DOHH2 (cell line): Measurements from ENCODE around the gene OOSP4B.
"Not testable (repeated sequence)": the region's sequence is repeated elsewhere in the genome, so short reads cannot be mapped to it uniquely, and the experiment has no call there.

Source experiments
- H3F3A ChIP-seq: fragments of 200-600 bp; sonication (generic), shearing (Covaris generic); 2 replicates; pipeline ENCODE4 v1.6.0; 2016; ENCODE audit warnings: antibody characterized with exemption, mild to moderate bottlenecking; ENCODE audit not compliant: control insufficient read depth, insufficient read depth
- H3K27ac ChIP-seq: fragments of 200-600 bp; sonication (generic); 2 replicates; pipeline ENCODE4 v1.5.1; 2014; ENCODE audit warnings: low read depth, mild to moderate bottlenecking, low read length, moderate library complexity
- H3K27me3 ChIP-seq: fragments of 200-600 bp; sonication (generic); 2 replicates; pipeline ENCODE4 v1.6.1; 2014; ENCODE audit warnings: mild to moderate bottlenecking, low read length, mixed read lengths; ENCODE audit not compliant: control insufficient read depth
- H3K36me3 ChIP-seq: fragments of 200-600 bp; sonication (generic); 2 replicates; pipeline ENCODE4 v1.6.1; 2014; ENCODE audit warnings: mild to moderate bottlenecking, low read length, moderate library complexity, mixed read lengths; ENCODE audit not compliant: control insufficient read depth
- H3K4me1 ChIP-seq: fragments of 200-600 bp; sonication (generic); 2 replicates; pipeline ENCODE4 v1.6.1; 2014; ENCODE audit warnings: mild to moderate bottlenecking, low read length, mixed read lengths; ENCODE audit not compliant: control insufficient read depth
- H3K4me2 ChIP-seq: fragments of 200-600 bp; sonication (generic); 2 replicates; pipeline ENCODE4 v1.6.0; 2014; ENCODE audit warnings: mild to moderate bottlenecking, low read length, moderate library complexity
- H3K4me3 ChIP-seq: fragments of 200-600 bp; sonication (generic); 2 replicates; pipeline ENCODE4 v1.5.1; 2014; ENCODE audit warnings: mild to moderate bottlenecking, low read length, mixed read lengths
- H3K79me2 ChIP-seq: fragments of 200-600 bp; sonication (generic); 2 replicates; pipeline ENCODE4 v1.6.1; 2014; ENCODE audit warnings: mild to moderate bottlenecking, low read length, mixed read lengths; ENCODE audit not compliant: control insufficient read depth
- H3K9me2 ChIP-seq: fragments of 200-600 bp; sonication (generic); replicated peaks from 2 replicates; pipeline ENCODE4 v1.6.1; 2014; ENCODE audit warnings: mild to moderate bottlenecking, low read length, mixed read lengths; ENCODE audit not compliant: control insufficient read depth
- H3K9me3 ChIP-seq: fragments of 200-600 bp; sonication (generic); 2 replicates; pipeline ENCODE4 v1.6.1; 2014; ENCODE audit warnings: antibody characterized with exemption, low read length, mixed read lengths; ENCODE audit not compliant: control insufficient read depth, insufficient read depth
- H4K20me1 ChIP-seq: fragments of 200-600 bp; sonication (generic); 2 replicates; pipeline ENCODE4 v1.6.0; 2014; ENCODE audit warnings: low read depth, mild to moderate bottlenecking, antibody characterized with exemption, low read length, moderate library complexity; ENCODE audit not compliant: control insufficient read depth, insufficient read depth
- CTCF ChIP-seq: fragments of 200-600 bp; sonication (generic); IDR thresholded peaks from one replicate; pipeline ENCODE4 v1.5.1; 2014; ENCODE audit warnings: antibody characterized with exemption, mild to moderate bottlenecking, low read depth, low read length; ENCODE audit not compliant: poor library complexity, severe bottlenecking
- EZH2phosphoT487 ChIP-seq: fragments of 200-600 bp; sonication (generic); IDR thresholded peaks from 2 replicates; pipeline ENCODE4 v1.6.1; 2017; ENCODE audit warnings: borderline replicate concordance, mild to moderate bottlenecking, antibody characterized with exemption, low read length, moderate library complexity, mixed read lengths

OOSP4B gene

DNA sequence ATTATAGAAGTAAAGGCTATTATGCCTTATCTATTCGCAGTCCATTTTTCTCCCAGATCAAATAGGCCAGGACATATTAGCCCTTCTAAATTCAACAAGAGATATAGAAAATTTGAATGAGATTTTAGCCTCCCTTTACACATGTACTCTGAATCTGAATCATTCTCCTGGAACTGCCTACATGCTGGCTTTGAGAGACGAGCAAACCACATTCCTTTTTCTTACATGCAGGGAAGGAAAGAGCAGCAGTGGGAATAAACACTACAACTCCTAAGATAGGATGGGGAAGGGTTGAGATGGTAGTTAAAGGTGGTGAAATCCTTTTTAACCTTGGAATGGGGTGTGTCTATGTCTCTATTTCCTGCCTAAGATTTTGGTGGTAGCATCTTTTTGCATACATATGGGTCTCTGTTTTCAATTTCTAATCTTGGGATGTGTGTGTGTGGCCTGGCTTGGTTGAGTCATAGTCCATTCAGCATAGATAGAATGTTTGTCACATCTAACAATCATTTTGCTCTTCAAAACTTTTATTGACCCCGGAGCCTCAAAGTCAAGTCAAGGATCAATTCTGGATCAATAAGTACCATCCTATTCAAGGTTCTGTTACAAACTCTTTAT is 12.1 kb downstream of the OOSP4B start:
- H3K79me2 ChIP-seq: no peaks in the 10 kb centered on the region
- H3F3A ChIP-seq: no peaks in the 10 kb centered on the region
- no peak overlapping the region for H3K4me3 ChIP-seq
- H4K20me1 ChIP-seq: no peaks in the 10 kb centered on the region
- H3K27me3 ChIP-seq: no peaks in the 10 kb centered on the region
- no peaks in the 10 kb centered on the region for H3K4me1 ChIP-seq
- H3K36me3 ChIP-seq: no peaks in the 10 kb centered on the region
- H3K4me2 ChIP-seq: no peak overlapping the region
- no peaks in the 10 kb centered on the region for H3K9me2 ChIP-seq
- H3K9me3 ChIP-seq: no peaks in the 10 kb centered on the region
- H3K27ac ChIP-seq: no peak overlapping the region
- TF ChIP-seq CTCF (no peak), EZH2phosphoT487 (no peak)

DNA sequence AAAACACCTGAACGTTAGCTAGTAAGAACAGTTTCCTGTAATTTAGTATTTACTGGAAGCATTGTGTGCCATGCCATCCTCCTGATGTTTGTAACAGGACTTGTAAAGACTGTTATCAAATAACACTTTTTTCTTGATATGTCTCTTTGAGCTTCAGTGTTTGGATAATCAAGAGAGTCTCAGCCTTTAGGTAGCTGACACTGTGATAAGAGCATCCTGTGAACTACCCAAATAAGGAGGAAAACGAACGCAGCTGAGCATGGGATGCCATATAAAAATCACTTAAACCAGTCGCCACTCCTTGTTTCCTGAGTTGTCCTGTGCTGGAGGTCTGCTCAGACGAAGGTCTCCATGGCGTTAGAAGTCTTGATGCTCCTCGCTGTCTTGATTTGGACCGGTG is 23.1 kb downstream of the OOSP4B start, which contains the start of gene OOSP2:
Gene OOSP2, plus strand, starts transcription at position 301 of the 400 bp plus-strand sequence. Its CDS starts 51 bp downstream, at position 352.
- Histone ChIP-seq H3K36me3 (no peaks in the 10 kb centered on the region), H4K20me1 (no peaks in the 10 kb centered on the region), H3K4me3 (no peak within 1 kb of the TSS), H3K9me2 (no peaks in the 10 kb centered on the region), H3K27me3 (0 out of 2 replicates have a peak, but pooled peaks cover 6% of the 10 kb centered on the region), H3K27ac (no peak within 1 kb of the TSS), H3K9me3 (no peaks in the 10 kb centered on the region), H3F3A (no peaks in the 10 kb centered on the region), H3K4me1 (no peaks in the 10 kb centered on the region), H3K4me2 (no peak within 1 kb of the TSS), H3K79me2 (no peaks in the 10 kb centered on the region)
- TF ChIP-seq EZH2phosphoT487 (no peak), CTCF (no peak)

- not testable (repeated sequence) for H3F3A ChIP-seq, H3K27ac ChIP-seq, H3K4me2 ChIP-seq
Observed at GRCh38 chr11:60050422-60050821, 33.4 kb downstream of the OOSP4B start.

DNA sequence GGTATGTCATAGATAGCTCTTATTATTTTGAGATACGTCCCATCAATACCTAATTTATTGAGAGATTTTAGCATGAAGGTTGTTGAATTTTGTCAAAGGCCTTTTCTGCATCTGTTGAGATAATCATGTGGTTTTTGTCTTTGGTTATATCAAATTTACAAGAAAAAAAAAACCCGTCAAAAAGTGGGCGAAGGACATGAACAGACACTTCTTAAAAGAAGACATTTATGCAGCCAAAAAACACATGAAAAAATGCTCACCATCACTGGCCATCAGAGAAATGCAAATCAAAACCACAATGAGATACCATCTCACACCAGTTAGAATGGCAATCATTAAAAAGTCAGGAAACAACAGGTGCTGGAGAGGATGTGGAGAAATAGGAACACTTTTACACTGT is 33.9 kb downstream of the OOSP4B start:
- not testable (repeated sequence) for H3K36me3 ChIP-seq, H3K27me3 ChIP-seq, H3K9me2 ChIP-seq, H3K27ac ChIP-seq, H3K4me2 ChIP-seq, H3K4me3 ChIP-seq, H3F3A ChIP-seq, H3K4me1 ChIP-seq, H3K9me3 ChIP-seq, H3K79me2 ChIP-seq, H4K20me1 ChIP-seq

More at GRCh38 chr11:60050422-60050821, 33.4 kb downstream of the OOSP4B start:
- H3K79me2 ChIP-seq, H3K4me3 ChIP-seq, H3K9me2 ChIP-seq, H4K20me1 ChIP-seq, H3K9me3 ChIP-seq, H3K36me3 ChIP-seq, H3K4me1 ChIP-seq, H3K27me3 ChIP-seq: not testable (repeated sequence)
